HG02571 (cell line): ENCODE results near the gene MBTPS1.

Source experiments
- ATAC-seq: cut with Tn5 transposase; IDR thresholded peaks from one replicate; pipeline ENCODE4 v1.9.1; 2021; ENCODE audit warnings: mild to moderate bottlenecking, moderate library complexity; ENCODE audit not compliant: unreplicated experiment

Gene MBTPS1

DNA sequence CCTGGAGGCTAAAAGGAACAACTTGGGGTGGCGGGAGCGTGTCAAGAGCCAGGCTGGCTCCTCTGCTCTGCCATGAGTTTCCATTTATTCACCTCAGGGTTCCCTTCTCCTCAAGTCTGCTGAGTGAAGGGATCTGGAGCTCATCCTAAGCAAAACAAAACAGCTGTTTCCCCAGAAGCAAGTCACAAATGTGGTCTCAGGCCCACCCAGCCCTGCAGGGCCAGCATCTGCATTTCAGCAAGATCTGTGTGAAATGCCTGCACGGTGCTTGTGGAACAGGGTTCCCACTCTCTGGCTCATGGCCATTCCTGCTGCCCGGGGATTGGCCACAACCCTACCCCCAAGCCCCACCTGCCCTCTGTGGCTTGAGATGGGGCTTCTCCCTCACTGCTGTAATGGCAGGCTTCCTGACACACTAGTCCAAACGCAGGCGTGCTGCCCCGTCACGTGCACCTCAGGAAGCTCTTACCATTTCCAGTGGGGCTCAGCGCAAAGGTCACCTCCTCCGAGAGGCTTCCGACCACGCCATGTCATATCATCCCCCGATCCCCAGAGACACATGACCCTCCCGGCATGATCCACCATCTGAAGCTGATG, 76.4 kb downstream of the MBTPS1 start:
- ATAC-seq: no peak

DNA sequence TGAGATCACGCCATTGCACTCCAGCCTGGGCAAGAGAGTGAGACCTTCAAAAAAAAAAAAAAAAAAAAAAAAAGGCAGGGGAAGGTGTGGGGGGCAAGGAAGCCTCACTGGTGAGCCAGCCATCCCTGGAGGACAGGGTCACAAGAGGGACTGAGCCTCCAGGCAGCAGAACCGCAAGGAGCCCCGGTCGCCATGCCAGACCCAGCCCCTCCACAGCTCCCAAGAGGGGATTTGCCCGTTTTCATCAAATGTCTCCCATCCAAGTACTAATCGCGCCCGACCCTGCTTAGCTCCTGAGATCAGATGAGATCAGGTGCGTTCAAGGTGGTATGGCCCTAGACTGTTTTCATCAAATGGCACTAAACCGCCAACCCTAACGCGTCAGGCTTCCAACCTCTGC, 77.0 kb downstream of the MBTPS1 start:
- no peak for ATAC-seq

DNA sequence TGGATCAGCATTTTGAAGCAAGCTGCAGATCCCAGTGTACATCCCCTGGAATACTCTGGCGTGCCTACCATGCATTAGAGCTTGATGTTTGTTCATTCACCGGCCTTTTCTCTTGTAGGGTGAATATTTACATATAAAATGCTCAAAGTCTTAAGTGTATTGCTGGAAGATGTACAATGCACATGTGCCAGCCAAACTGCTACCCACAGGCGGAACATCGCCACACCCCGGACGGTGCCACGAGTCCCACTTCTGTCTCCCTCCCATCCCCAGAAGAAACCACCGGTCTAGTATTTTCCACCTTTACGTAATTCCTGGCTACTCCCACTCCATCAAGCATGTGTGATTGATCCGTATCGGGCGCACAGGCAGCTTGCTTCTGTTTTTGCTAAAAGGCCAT, 78.3 kb downstream of the MBTPS1 start:
- ATAC-seq: no peak

DNA sequence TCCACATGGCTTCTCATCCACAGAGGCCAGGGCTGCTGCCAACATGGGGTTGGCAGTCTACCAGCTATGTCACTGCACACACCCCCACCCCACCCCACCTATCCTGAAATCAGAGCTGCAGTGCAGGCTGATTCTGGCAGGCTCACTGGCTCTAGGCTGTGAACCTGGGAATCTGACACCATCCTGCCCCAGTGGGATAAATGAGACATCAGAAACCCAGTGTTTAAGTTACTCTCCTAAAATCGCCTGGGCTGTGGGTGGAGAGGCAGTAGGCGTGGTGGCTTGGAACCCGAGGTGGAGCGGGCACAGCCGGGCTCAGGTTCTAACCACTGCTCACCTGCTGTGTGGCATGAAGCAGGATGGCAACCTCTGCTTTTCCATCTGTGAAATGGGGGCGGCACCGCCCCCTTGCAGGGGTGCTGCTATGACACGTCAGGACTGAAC, 79.7 kb downstream of the MBTPS1 start:
- ATAC-seq: no peak

DNA sequence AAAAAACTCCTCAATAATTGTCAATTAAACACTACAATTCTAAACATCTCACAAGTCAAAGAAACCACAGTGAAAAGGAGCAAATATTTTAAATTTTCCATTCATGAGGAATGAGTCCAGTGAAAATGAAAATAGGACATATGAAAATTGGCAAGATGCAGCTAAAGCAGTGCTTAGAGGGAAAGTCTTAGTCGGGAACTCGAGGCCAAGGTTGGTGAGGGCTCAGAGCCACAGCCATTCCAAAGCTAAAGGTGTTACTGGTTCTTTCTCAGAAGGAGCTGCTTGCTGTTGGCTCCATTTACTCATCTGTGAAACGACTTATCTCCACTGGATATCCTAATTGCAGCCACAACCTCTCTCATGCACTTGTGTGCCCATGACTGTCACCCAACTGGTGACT, 80.6 kb downstream of the MBTPS1 start:
- ATAC-seq: no peak

DNA sequence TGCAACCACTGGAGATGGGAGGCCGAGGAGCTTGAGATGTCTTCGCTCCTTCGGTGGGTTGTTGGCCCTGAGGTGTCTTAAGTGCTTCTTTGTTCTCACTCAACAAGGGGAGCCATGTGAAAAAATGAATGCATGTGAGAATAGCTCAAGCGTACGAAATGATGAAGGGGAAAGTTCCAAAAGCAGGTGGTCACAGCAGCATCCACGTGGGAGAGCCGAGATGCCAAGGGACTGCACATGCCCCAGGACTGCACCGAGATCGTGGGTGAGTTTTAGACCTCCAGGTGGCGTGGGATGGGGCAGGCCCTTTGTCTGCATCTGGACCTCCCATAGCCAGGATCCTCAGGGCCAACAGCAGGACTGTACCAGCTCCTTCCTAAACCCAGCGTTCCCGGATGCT, 82.2 kb downstream of the MBTPS1 start:
- ATAC-seq: no peak

DNA sequence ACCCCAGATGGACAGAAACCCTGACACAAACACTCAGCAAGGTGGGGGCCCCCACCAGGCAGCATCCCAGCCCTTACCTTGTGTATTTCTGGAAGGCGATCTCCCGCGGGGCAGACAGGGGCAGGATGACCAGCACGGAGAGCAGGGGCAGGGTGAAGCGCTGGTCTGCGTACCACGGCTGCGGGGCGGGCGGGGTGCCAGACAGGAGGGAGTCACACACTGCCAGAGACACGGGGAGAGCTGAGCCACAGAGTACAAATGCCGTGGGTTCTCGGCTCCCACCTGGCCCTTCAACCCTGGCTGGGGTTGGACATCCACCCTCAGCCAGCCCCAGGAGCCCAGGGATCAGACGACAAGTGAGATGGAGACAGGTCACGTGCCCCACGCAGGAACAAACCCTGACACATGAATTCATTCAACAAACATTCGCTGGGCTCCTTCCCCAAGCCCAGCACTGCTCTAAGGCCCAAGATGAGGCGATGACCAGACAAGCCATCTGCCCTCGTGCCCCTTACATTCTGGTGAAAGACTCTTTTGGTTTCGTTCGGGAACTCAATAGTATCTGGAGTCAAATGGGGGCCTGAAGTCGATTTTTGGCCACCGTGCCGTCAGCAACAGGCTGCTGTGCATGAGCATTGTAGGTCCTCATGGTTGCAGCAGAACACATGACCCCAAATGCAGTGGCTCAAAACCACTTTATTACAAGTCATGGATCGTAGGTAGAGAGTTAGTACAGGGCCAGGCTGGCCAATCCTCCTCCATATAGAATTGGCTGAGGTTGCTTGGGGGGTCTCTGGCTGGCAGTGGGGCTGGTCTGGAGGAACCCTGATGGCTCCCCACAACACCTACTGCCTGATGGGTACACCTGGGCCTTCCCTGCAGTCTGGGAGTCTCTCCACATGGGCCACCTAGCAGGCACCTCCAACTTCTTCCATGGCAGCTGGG, 83.2 kb downstream of the MBTPS1 start:
- no peak for ATAC-seq

DNA sequence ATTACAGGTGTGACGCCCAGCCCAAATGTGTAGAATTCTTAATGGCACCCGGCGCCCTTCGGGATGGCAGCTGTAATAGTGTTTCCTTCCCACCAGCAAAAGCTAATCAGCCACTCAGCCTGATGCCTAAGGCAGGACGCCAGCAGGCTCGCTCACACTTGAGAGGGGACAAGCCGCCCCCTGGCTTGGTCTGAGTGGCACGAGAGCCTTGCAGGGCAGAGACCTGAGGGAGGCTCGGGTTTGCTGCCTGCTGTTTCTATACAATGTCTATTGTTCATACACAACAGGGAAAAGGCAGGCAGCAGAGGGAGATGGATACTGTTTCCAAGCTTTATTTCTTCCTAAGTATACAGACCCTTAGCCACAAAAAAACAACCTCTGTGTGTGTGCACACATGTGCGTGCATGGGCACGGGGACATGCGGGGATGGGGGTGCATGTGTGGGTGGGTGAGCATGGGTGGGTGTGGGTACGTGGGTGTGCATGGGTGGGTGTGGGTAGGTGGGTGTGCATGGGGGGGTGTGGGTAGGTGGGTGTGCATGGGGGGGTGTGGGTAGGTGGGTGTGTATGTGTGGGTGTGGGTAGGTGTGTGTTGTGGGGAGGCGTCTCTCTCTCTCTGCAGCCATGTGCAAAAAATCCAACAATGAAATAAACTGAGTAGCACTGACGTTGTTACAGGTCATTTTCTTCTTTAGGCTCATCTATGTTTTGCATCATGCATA, 84.1 kb downstream of the MBTPS1 start:
- no peak for ATAC-seq

DNA sequence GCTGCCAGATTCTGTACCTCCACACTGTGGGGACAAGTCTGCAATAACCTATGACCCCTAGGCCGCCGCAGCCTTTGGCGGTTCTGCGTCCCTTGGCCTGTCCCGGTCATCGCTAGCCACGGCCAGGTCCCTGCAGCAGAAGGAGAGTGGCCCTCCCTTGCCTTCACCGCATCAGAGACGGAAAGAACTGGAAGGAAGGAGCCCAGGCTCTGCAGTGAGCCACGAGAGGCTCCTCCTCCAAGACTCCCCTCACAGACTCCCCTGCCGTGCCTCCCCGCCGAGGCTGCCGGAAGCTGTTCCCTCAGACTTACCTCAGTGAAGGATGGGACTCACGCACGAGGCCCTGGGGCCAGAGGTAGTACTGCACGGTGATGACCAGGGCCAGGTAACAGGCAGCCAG, 85.2 kb downstream of the MBTPS1 start:
- ATAC-seq: no peak

DNA sequence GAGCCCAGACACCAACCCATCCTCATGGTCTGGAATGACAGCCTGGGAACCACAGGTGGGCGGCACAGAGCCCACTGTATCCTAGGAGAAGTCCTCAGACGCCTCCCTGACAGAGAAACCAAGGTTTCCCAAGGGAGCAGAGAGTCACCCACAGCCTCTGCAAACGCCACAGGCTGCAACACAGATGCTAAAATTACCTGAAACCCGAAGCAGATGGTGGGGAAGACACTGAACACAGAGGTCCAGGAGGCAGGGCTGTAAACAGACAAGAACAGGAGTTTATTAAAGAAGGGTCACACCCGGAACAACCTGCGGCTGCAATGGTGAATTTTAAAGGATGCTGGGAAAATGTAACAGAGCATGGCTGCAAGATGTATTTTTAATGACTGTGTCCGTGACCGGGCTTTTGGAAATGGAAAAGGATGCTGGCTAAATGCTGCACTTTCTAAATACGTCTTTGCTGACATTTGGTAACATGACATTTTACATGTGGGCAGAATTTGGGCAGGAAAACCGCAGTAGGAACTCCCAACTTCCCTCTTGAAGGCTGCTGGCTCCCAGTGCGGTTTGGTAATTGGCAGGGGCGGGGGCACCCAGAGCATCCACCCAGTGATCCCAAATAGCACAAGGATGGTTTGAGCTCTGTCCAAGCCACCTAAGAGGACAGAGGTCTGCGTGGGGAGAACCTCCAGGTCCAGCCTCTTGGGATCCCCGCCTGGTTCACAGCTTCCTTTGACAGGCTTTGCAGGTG, 87.3 kb downstream of the MBTPS1 start:
- no peak for ATAC-seq

DNA sequence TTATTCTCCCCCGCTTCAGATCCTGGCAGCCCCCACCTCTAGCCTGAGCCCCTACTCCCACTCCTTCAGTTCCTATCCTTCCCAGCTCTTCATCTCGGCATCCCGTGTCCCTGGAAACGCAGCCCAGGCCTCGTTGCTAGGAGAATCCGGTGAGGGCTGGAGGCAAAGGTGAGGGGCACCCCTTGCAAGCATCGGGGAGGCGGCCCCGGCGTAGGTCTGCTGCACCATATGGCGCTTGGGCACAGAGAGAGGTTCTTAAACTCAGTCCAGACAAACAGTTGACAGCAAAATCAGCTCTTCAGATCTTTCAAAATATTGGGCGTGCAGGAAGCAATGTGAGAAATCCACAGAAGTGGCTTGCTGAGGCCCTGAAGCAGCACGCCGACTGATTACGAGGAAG, 89.1 kb downstream of the MBTPS1 start:
- ATAC-seq: no peak

DNA sequence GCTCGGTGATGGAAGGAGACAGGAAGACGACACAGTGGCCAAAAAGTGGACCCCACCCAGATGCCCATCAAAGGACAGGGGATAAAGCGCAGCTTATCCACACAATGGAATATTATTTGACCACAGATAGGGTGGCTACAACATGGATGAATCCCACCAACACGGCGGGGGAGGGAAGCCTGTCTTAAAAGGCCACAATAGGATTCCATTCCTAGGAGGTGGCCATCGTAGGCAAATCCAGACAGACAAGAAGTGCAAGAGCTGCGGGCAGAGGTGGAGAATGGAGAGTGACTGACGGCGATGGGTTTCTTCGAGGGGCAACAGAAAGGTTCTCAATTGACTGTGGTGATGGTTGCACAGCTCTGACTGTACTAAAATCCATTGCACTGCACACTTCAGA, 90.1 kb downstream of the MBTPS1 start:
- no peak for ATAC-seq

DNA sequence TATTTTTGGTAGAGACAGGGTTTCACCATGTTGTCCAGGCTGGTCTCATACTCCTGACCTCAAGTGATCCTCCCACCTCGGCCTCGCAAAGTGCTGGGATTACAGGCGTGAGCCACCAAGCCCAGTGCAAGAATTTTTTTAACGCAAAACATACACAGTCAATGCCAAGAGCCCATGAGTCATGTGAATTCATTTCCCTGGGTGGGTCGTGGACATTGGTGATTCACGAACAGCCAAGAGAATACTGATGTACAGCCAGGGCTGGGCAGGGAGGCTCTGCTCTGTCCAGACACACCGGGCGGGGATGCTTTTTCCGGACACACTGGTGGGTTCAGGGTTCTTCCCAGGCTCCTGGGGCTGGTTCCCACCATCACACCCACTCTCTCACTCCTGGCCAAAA, 91.9 kb downstream of the MBTPS1 start:
- ATAC-seq: no peak

DNA sequence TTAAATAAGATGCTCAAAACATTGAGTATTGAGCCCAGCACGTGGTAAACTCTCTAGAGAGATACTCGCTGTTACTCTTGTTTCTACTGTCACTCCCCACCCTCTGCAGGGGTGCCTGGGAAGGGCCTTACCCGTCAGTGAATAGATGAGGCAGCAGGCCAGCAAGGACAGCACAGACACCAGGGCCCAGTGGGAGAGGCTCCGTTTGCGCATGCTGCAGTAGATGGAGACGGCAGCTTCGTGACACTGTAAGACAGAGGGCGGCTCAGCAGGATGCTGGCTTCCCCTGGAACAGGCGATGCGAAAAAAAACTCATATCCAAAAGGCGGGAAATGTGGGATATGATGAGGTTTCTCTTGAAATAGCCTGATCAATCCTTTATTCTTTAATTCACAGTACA, 94.1 kb downstream of the MBTPS1 start:
- no peak for ATAC-seq

DNA sequence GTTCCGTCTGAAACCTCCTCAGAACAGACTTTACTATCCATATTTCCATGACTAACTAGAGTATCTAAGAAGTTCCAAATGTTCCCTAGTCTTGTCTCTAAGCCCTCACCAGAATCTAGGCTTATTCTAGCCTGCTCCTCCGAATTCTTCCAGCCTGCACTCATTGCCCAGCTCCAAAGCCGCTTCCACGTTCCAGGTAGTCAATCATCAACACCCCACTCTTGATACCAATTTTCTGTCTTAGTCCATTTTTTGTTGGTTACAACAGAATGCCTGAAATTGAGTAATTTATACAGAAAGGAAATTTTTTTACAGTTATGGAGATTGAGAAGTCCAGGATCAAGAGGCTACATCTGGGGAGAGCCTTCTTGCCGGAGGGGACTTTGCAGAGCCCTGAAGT, 95.3 kb downstream of the MBTPS1 start:
- ATAC-seq: no peak

DNA sequence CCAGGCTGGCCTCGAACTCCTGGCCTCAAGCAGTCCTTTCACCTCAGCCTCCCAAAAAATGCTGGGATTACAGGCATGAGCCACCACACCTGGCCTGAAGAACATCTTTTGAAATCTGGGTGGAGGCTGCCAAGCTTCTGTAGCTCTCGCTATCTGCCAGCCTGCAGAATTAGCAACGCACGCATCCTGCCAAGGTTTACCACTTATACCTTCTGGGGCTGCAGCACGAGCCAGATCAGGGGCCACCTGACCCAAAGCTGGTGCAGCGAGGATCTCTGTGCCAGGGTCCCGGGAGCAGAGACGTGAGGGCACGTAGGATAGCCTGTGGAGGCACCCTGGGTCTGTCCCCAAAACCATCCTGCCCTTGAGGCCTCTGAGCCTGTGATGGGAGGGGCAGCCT, 96.4 kb downstream of the MBTPS1 start:
- no peak for ATAC-seq

DNA sequence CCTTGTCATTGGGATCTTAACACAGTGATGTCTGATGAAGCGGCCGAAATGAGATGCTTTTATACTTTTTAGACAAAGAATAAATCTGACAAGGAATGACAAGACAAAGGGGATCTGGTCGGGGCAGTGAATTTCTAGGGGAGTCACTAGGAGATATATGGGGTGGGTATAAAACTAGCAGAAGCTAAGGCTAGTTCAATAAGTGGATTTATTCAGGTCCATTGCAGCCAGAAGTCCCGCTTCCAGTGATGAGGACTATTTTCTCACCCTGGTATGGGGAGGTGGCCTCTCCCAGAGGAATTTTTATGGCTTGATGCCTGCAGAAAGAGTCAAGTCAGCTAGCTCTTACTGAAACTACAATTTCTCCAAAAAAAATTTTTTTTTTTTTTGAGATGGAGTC, 98.0 kb downstream of the MBTPS1 start:
- ATAC-seq: no peak

DNA sequence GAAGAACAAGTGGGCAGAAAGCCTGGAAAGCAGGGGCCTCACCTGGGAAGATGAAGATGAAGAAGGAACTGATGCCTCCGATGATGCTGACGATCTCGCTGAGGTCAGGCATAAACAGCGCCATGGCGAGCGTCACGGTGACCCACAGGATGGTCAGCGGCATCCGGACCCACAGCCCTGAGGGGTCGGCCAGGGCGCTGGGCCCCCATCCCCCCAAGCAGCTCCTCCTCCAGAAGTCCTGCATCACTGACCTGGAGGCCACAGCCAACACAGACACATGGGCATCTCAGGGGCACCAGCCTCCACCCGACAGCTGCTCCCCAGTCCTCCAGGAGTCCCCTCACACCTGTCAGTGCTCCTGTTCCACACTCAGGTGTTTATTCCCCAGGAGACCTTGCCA, 100.3 kb downstream of the MBTPS1 start:
- ATAC-seq: no peak

DNA sequence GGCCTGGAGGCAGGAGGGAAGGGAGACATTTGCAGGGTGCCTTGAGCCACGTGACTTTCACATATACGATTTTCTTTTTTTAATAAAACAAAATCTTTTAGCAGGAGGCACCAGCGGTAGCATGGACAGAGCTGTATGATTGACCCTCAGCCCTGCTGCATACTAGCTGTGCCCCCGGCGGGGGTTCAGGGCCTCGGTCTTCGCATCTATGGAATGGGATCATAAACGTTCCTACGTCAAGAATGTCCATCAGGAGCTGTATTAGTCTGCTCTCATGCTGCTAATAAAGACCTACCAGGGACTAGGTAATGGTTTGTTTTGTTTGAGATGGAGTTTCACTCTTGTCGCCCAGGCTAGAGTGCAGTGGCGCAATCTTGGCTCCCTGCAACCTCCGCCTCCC, 101.3 kb downstream of the MBTPS1 start:
- ATAC-seq: no peak

DNA sequence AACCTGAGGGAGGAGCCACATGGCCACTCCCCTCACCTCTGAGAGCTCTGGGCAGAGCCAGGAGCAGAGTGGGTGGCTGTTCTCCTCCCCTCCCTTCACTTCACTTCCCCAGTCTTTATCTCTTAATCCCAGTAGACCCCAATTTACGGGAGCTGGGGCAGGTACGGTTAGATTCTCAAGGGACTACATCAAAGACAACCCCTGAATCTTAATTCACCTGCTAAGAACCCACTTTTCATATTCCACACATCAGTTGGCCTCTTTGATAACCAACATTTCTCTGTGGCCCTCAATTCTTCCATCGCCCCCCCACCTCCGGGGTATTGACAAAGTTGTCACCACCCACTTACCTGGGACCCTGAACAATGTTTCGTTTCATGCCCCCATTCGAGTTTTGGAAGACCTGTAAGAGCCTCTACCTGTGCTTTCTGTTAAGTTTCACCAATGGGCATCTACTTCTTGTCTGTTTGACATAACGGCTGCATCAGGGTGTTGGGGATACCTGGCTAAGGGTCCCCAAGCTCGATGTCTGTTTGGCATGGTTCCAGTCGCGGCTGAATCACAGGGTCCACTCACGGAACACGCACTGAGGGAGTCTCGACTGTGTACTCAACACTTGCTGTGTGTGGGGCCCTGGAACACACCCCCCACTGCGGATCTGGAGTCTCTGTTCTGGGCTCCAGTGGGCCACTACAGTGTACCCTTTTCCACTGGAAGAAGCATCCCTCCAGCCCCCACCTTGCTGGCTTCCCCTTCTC, 102.0 kb downstream of the MBTPS1 start:
- no peak for ATAC-seq
